Testis (tissue), 2 donors: ENCODE results near the gene DISC1.

ENCODE experiments used
- CTCF ChIP-seq, 3 experiments: fragments of 450-650 bp in 2 of 3; fragments of 200-600 bp in 1 of 3; sonication (generic) in 1 of 3; IDR thresholded peaks; one replicate each; pipeline ENCODE4 v1.5.1; 2016 to 2019; ENCODE audit warnings: antibody characterized with exemption in 3 of 3, mild to moderate bottlenecking in 2 of 3, moderate library complexity in 1 of 3
- POLR2A ChIP-seq: fragments of 450-650 bp; IDR thresholded peaks from one replicate; pipeline ENCODE4 v1.6.1; 2017; ENCODE audit warnings: antibody characterized with exemption, mild to moderate bottlenecking, moderate library complexity

- TF ChIP-seq CTCF (IDR thresholded peaks at IDR 0.05) (no peak), POLR2A (no peak)
Measured at GRCh38 chr1:231993968-231994455, 367.4 kb downstream of the DISC1 start.
